Naive B cell (primary cell): Measurements from ENCODE around the gene KIFC1. TPM values are rescaled to one million over a fixed set of nuclear protein-coding genes. Genes with fewer than 3 reads are reported as not detected.

Experiments used
- ATAC-seq, 2 donors: fragments of 150-1000 bp; cut with Tn5 transposase; 2 replicates each; pipeline ENCODE4 v1.10.0; 2021; ENCODE audit warnings: low read depth in 2 of 2, mild to moderate bottlenecking in 2 of 2, moderate library complexity in 2 of 2
- DNase-seq: peaks from one replicate; pipeline ENCODE4 v3.0.0; 2022
- H3K27ac Mint-ChIP-seq, 6 donors: one replicate each; pipeline ENCODE4 v1.8.0; 2020 to 2022; ENCODE audit warnings: mild to moderate bottlenecking in 6 of 6, mixed read lengths in 6 of 6, moderate library complexity in 5 of 6, inconsistent platforms in 2 of 6
- H3K27me3 Mint-ChIP-seq, 3 donors: one replicate each; pipeline ENCODE4 v1.8.0; 2021 to 2022; ENCODE audit warnings: mixed read lengths in 3 of 3, mild to moderate bottlenecking in 1 of 3
- H3K36me3 Mint-ChIP-seq, 2 donors: one replicate each; pipeline ENCODE4 v1.8.0; 2020 to 2022; ENCODE audit warnings: mixed read lengths in 2 of 2, inconsistent platforms in 1 of 2, mild to moderate bottlenecking in 1 of 2
- H3K4me1 Mint-ChIP-seq, 3 donors: one replicate each; pipeline ENCODE4 v1.8.0; 2020 to 2022; ENCODE audit warnings: mixed read lengths in 3 of 3, inconsistent platforms in 1 of 3, mild to moderate bottlenecking in 1 of 3, moderate library complexity in 1 of 3
- H3K4me3 Mint-ChIP-seq, 8 donors: one replicate each; pipeline ENCODE4 v1.8.0; 2020 to 2022; ENCODE audit warnings: mild to moderate bottlenecking in 8 of 8, mixed read lengths in 8 of 8, moderate library complexity in 8 of 8, inconsistent platforms in 2 of 8
- H3K9me3 Mint-ChIP-seq, 7 donors: one replicate each; pipeline ENCODE4 v1.8.0; 2020 to 2022; ENCODE audit warnings: mixed read lengths in 7 of 7, mild to moderate bottlenecking in 5 of 7, inconsistent platforms in 2 of 7, moderate library complexity in 1 of 7
- polyA plus RNA-seq, 6 donors: library from polyadenylated mRNA; unstranded; fragments of 300-500 nt; fragmentation: Illumina TruSeq; gene quantifications; one replicate each; pipeline ENCODE4 v1.2.3, GENCODE V29; 2021; ENCODE audit warnings: low read depth in 6 of 6

KIFC1 gene
- polyA plus RNA-seq, 6 donors from 2014 or later = 0.36 to 0.45 (median 0.36) TPM; not detected in 3

DNA sequence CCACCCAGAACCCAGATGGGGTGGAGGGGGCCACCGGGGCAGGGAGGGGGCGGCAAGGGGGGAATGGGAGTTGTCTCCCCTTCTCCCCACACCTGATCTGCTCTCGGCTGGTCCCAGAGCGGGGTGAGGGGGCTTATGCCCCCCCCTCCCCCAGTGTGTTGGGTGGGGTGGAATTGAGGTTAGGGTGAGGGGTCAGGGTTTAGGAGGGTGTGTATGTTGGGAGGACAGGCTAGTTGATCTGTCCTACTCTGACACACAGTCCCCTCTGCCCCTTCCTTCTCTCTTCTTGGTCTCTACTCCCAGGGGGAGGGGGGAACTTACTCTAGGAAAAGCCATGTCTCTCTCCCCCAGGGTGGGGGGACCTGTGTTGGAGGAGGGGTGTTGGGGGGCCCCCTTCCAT is 60.9 kb downstream of the KIFC1 start:
- Mint-ChIP-seq H3K9me3 (no peaks in the 10 kb centered on the region), H3K36me3 (peaks cover 4 to 19% of the 10 kb centered on the region in 2 donors), H3K27ac (peak overlapping the region in 4 of 6 donors; percentile 44 to 94 (median 86)), H3K4me3 (peak overlapping the region in 2 of 8 donors; percentile 32 to 56), H3K4me1 (peaks cover 33 to 50% (median 44%) of the 10 kb centered on the region in 3 donors), H3K27me3 (no peaks in the 10 kb centered on the region)
- DNase-seq (no peak), ATAC-seq (no peak)

- Mint-ChIP-seq H3K27ac (peak overlapping the region; percentile 94 to 97 (median 94)), H3K4me3 (peak overlapping the region; percentile 92 to 98 (median 97)), H3K4me1 (peaks cover 33 to 42% (median 38%) of the 10 kb centered on the region in 3 donors), H3K36me3 (peaks cover 4 to 9% of the 10 kb centered on the region in 2 donors), H3K27me3 (no peaks in the 10 kb centered on the region), H3K9me3 (no peaks in the 10 kb centered on the region)
- DNase-seq (no peak), ATAC-seq (no peak)
Measured at GRCh38 chr6:33453393-33454008, 61.9 kb downstream of the KIFC1 start.

- peak within 1 kb of the TSS; percentile 92 to 98 (median 97) for H3K4me3 Mint-ChIP-seq
- peak within 1 kb of the TSS; percentile 94 to 97 (median 94) for H3K27ac Mint-ChIP-seq
- no peaks in the 10 kb centered on the region for H3K9me3 Mint-ChIP-seq
- H3K4me1 Mint-ChIP-seq = peaks cover 33 to 38% (median 34%) of the 10 kb centered on the region in 3 donors
- peaks cover under 1 to 4% of the 10 kb centered on the region in 2 donors for H3K36me3 Mint-ChIP-seq
- ATAC-seq (peak; percentile 99), DNase-seq (peak; percentile 92)
- H3K27me3 Mint-ChIP-seq = no peaks in the 10 kb centered on the region
Measured at GRCh38 chr6:33454009-33454946, 62.7 kb downstream of the KIFC1 start, which contains the start of gene ZBTB9. Gene ZBTB9, plus strand, starts transcription at chr6:33454576. Its CDS starts 525 bp downstream, at chr6:33455101.

DNA sequence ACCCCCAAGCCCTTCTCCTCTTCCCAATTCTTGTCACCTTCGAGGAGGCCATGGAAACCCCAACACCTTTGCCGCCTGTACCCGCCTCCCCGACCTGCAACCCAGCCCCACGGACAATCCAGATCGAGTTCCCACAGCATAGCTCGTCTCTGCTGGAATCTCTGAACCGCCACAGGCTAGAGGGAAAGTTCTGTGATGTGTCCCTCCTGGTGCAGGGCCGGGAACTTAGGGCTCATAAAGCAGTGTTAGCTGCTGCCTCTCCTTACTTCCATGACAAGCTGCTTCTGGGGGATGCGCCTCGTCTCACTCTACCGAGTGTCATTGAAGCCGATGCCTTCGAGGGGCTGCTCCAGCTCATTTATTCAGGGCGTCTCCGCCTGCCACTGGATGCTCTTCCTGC is 63.4 kb downstream of the KIFC1 start:
- DNase-seq = no peak
- Mint-ChIP-seq H3K4me3 (peak overlapping the region; percentile 92 to 98 (median 97)), H3K27me3 (no peaks in the 10 kb centered on the region), H3K9me3 (no peaks in the 10 kb centered on the region), H3K36me3 (peaks cover 0 to 4% of the 10 kb centered on the region in 2 donors), H3K4me1 (peaks cover 31 to 38% (median 33%) of the 10 kb centered on the region in 3 donors), H3K27ac (peak overlapping the region; percentile 93 to 97 (median 94))
- ATAC-seq = no peak

GRCh38 chr6:33456156-33456555 is 64.5 kb downstream of the KIFC1 start:
- Mint-ChIP-seq H3K27ac (peak overlapping the region in 1 of 6 donors; percentile 94), H3K9me3 (no peaks in the 10 kb centered on the region), H3K27me3 (no peaks in the 10 kb centered on the region), H3K4me1 (peaks cover 27 to 38% (median 33%) of the 10 kb centered on the region in 3 donors), H3K4me3 (peak overlapping the region in 7 of 8 donors; percentile 16 to 97 (median 76)), H3K36me3 (peaks cover 0 to 4% of the 10 kb centered on the region in 2 donors)
- DNase-seq (no peak), ATAC-seq (no peak)

- H3K9me3 Mint-ChIP-seq = peaks cover 0 to 2% (median 0%) of the 10 kb centered on the region in 7 donors
- H3K27me3 Mint-ChIP-seq = peaks cover 0 to 14% (median 6%) of the 10 kb centered on the region in 3 donors
- H3K27ac Mint-ChIP-seq = no peak overlapping the region
- H3K36me3 Mint-ChIP-seq = peaks cover 0 to 4% of the 10 kb centered on the region in 2 donors
- DNase-seq (no peak), ATAC-seq (no peak)
- H3K4me1 Mint-ChIP-seq = peaks cover 16 to 26% (median 23%) of the 10 kb centered on the region in 3 donors
- H3K4me3 Mint-ChIP-seq = no peak overlapping the region
Measured at GRCh38 chr6:33458676-33459075, 67.1 kb downstream of the KIFC1 start.

- DNase-seq (no peak), ATAC-seq (no peak)
- no peak overlapping the region for H3K4me3 Mint-ChIP-seq
- peaks cover 0 to 4% of the 10 kb centered on the region in 2 donors for H3K36me3 Mint-ChIP-seq
- H3K27me3 Mint-ChIP-seq = peaks cover 0 to 17% (median 10%) of the 10 kb centered on the region in 3 donors
- peaks cover 0 to 2% (median 0%) of the 10 kb centered on the region in 7 donors for H3K9me3 Mint-ChIP-seq
- H3K4me1 Mint-ChIP-seq = peaks cover 14 to 22% (median 19%) of the 10 kb centered on the region in 3 donors
- no peak overlapping the region for H3K27ac Mint-ChIP-seq
Measured at GRCh38 chr6:33459226-33459625, 67.6 kb downstream of the KIFC1 start.

Other genes with a start within 250 kb of the KIFC1 start
- gene COL11A2, start 199.4 kb upstream of the KIFC1 start, polyA plus RNA-seq = under 1 TPM in 2 of 6 donors, not detected in 4; 0.09 to 0.30 TPM
- 10 to 100 TPM in 1 of 6 donors, 1 to 10 TPM in 5; 2.2 to 10.8 (median 7.4) TPM for gene RXRB, start 191.2 kb upstream of the KIFC1 start, polyA plus RNA-seq
- 10 to 100 TPM; 15.6 to 26.0 (median 17.6) TPM for gene SLC39A7, start 191.0 kb upstream of the KIFC1 start, polyA plus RNA-seq
- 10 to 100 TPM; 13.8 to 24.1 (median 21.6) TPM for gene HSD17B8, start 187.2 kb upstream of the KIFC1 start, polyA plus RNA-seq
- gene RING1, start 183.3 kb upstream of the KIFC1 start, polyA plus RNA-seq = 10 to 100 TPM in 1 of 6 donors, 1 to 10 TPM in 5; 2.8 to 12.1 (median 7.4) TPM
- 10 to 100 TPM in 5 of 6 donors, 1 to 10 TPM in 1; 5.3 to 18.9 (median 14.4) TPM for gene VPS52, start 119.9 kb upstream of the KIFC1 start, polyA plus RNA-seq
- gene RPS18, start 119.7 kb upstream of the KIFC1 start, polyA plus RNA-seq = over 10,000 TPM in 1 of 6 donors, 1,000 to 10,000 TPM in 5; 6,561 to 10,092 (median 8,290) TPM
- gene B3GALT4, start 114.7 kb upstream of the KIFC1 start, polyA plus RNA-seq = 10 to 100 TPM; 18.3 to 31.6 (median 22.2) TPM
- 10 to 100 TPM; 50.5 to 78.0 (median 59.3) TPM for gene WDR46, start 102.6 kb upstream of the KIFC1 start, polyA plus RNA-seq
- 10 to 100 TPM; 29.4 to 47.8 (median 41.3) TPM for gene PFDN6, start 102.2 kb upstream of the KIFC1 start, polyA plus RNA-seq
- gene RGL2, start 92.9 kb upstream of the KIFC1 start, polyA plus RNA-seq = 10 to 100 TPM; 15.5 to 39.0 (median 17.2) TPM
- 100 to 1,000 TPM; 450 to 564 (median 508) TPM for gene TAPBP, start 77.7 kb upstream of the KIFC1 start, polyA plus RNA-seq
- 10 to 100 TPM; 19.2 to 29.9 (median 23.8) TPM for gene ZBTB22, start 74.1 kb upstream of the KIFC1 start, polyA plus RNA-seq
- 100 to 1,000 TPM in 3 of 6 donors, 10 to 100 TPM in 3; 61.4 to 140 (median 102) TPM for gene DAXX, start 68.9 kb upstream of the KIFC1 start, polyA plus RNA-seq
- 10 to 100 TPM; 48.9 to 82.3 (median 55.5) TPM for gene PHF1, start 19.2 kb downstream of the KIFC1 start, polyA plus RNA-seq
- 100 to 1,000 TPM; 237 to 281 (median 263) TPM for gene CUTA, start 26.3 kb downstream of the KIFC1 start, polyA plus RNA-seq
- gene SYNGAP1, start 28.2 kb downstream of the KIFC1 start, polyA plus RNA-seq = 1 to 10 TPM in 1 of 6 donors, under 1 TPM in 4, not detected in 1; 0.25 to 1.9 (median 0.48) TPM
- gene ZBTB9, start 62.8 kb downstream of the KIFC1 start, polyA plus RNA-seq = 1 to 10 TPM; 4.8 to 9.7 (median 7.0) TPM
- 10 to 100 TPM; 11.7 to 22.6 (median 13.6) TPM for gene BAK1, start 188.5 kb downstream of the KIFC1 start, polyA plus RNA-seq
- gene ITPR3, start 229.5 kb downstream of the KIFC1 start, polyA plus RNA-seq = 1 to 10 TPM in 4 of 6 donors, under 1 TPM in 2; 0.22 to 6.4 (median 1.7) TPM